Ovary (tissue), 9 donors: Measurements from ENCODE around the gene ZNF653. TPM values are rescaled to one million over a fixed set of nuclear protein-coding genes. Genes with fewer than 3 reads are reported as not detected.
"Not testable (repeated sequence)": the region's sequence is repeated elsewhere in the genome, so short reads cannot be mapped to it uniquely, and the experiment has no call there.

Experiments
- DNase-seq, 5 donors: peaks; one replicate each; pipeline ENCODE4 v3.0.0-alpha.2; 2019 to 2020
- H3K27ac ChIP-seq, 2 donors: fragments of 200-600 bp; one replicate each; pipeline versions ENCODE4 v1.5.1 to v1.8.0; 2019 to 2022
- H3K27me3 ChIP-seq: fragments of 200-600 bp; one replicate; pipeline ENCODE4 v1.8.0; 2022
- H3K36me3 ChIP-seq: fragments of 200-600 bp; sonication (generic); one replicate; pipeline ENCODE4 v1.5.1; 2019
- H3K4me1 ChIP-seq: one replicate; pipeline ENCODE4 v1.8.1; 2013; ENCODE audit warnings: mild to moderate bottlenecking, moderate library complexity; ENCODE audit not compliant: insufficient read depth
- H3K4me3 ChIP-seq: fragments of 200-600 bp; sonication (generic); one replicate; pipeline ENCODE4 v1.5.1; 2017
- H3K9me3 ChIP-seq, 2 donors: fragments of 200-600 bp in 1 of 2; sonication (generic) in 1 of 2; one replicate each; pipeline versions ENCODE4 v1.5.1 to v1.8.1; 2013 to 2019; ENCODE audit warnings: mild to moderate bottlenecking in 1 of 2, moderate library complexity in 1 of 2
- CTCF ChIP-seq, 3 donors: fragments of 450-650 bp in 2 of 3; fragments of 200-600 bp in 1 of 3; IDR thresholded peaks; one replicate each; pipeline versions ENCODE4 v1.5.1 to v1.8.0; 2016 to 2022; ENCODE audit warnings: antibody characterized with exemption in 3 of 3, mild to moderate bottlenecking in 1 of 3
- EP300 ChIP-seq: sonication (generic); formaldehyde crosslinking; IDR thresholded peaks from one replicate; pipeline ENCODE4 v1.6.1; 2017; ENCODE audit warnings: antibody characterized with exemption
- POLR2A ChIP-seq: fragments of 450-650 bp; IDR thresholded peaks from one replicate; pipeline ENCODE4 v1.6.1; 2017; ENCODE audit warnings: antibody characterized with exemption, mild to moderate bottlenecking, moderate library complexity
- WGBS, 3 donors: extraction: QIAGEN DNeasy Blood & Tissue Kit in 1 of 3; methylation state at CpG; one replicate each; pipeline versions ENCODE4 v1.1.5 to v1.1.7; 2013 to 2017; 5-methylcytosine and 5-hydroxymethylcytosine counted together
- intact Hi-C, 4 donors: fragments of 100-400 bp; cut with DNase I; formaldehyde crosslinking; loops; one replicate each; pipeline versions ENCODE4 v1.11.0 to v1.15.1; 2022 to 2023
- polyA plus RNA-seq, 2 donors: library from polyadenylated mRNA; stranded (reverse); fragments of 200-250 nt in 1 of 2; fragments of 350-450 nt in 1 of 2; fragmentation: Illumina TruSeq in 1 of 2; extraction: RNeasy Lipid Tissue Mini Kit (QIAGEN cat#74804) in 1 of 2; gene quantifications; one replicate each; pipeline ENCODE4 v1.2.3, GENCODE V29; 2013 to 2014
- total RNA-seq, 7 donors: library from RNA; depleted of rRNA in 2 of 7; stranded (reverse); fragments of >200 nt in 2 of 7; fragmentation: NEBNext Ultra II Directional in 3 of 7; extraction: Animal tissue kit (Norgen Biotek cat#: 25700) in 3 of 7; gene quantifications; one replicate each; pipeline versions ENCODE4 v1.1.0 to v1.2.4, GENCODE V29; 2016 to 2023
- donor health status: DM: no; HTN: no; CAD: no; lungs with moderate emphysema.
- donor health status: DM: no; HTN: no; CAD: no.
- donor health status: Bipolar disorder and iron deficiency.
- donor health status: DM: yes; HTN: yes; CAD: no.
- donor health status: DM: no; HTN: no; CAD: no.
- donor health status: DM: yes; HTN: yes; CAD: no.

The ZNF653 gene
- total and polyA plus RNA-seq, 9 donors: 2.9 to 16.8 (median 10.7) TPM

GRCh38 chr19:11473725-11474124 lies 31.9 kb downstream of the ZNF653 start:
- Histone ChIP-seq H3K27me3 (no peaks in the 10 kb centered on the region), H3K4me3 (no peak overlapping the region), H3K4me1 (no peaks in the 10 kb centered on the region), H3K36me3 (no peaks in the 10 kb centered on the region), H3K9me3 (no peaks in the 10 kb centered on the region), H3K27ac (no peak overlapping the region)
- no peak for DNase-seq
- no peak for TF ChIP-seq POLR2A
- no peak for TF ChIP-seq EP300
- TF ChIP-seq CTCF (IDR thresholded peaks at IDR 0.05): no peak
- 69 to 77% (median 71%) methylated on average over 4 of the region's 4 CpGs for WGBS, 3 donors
- intact Hi-C loops: loop anchor here in 1 of 4 donors (1.0 kb wide), 1 partner anchor 17 kb away; no protein-coding TSS in a partner anchor

DNA sequence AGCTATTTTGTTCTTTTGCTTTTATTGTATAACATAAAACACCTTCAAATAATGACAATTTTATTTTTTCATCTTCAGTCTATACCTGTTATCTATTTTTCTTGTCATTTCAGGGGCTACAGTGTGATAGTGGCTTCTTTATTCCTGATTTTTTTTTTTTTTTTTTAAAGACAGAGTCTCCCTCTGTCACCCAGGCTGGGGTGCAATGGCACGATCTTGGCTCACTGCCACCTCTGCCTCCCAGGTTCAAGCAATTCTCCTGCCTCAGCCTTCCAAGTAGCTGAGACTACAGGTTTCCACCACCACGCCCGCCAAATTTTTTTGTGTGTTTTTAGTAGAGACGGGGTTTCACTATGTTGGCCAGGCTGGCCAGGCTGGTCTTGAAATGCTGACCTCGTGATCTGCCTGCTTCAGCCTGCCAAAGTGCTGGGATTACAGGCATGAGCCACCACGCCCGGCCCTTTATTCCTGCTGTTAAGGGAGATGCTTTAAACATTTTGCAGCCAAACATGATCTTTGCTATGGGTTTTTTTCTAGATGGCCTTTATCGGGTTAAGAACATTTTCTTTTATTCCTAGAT lies 37.3 kb downstream of the ZNF653 start:
- 53 to 64% (median 63%) methylated on average over 8 of the region's 8 CpGs for WGBS, 3 donors
- H3K36me3 ChIP-seq, DNase-seq, H3K4me3 ChIP-seq, H3K27me3 ChIP-seq, intact Hi-C loops, H3K9me3 ChIP-seq, H3K27ac ChIP-seq, H3K4me1 ChIP-seq: not testable (repeated sequence)

DNA sequence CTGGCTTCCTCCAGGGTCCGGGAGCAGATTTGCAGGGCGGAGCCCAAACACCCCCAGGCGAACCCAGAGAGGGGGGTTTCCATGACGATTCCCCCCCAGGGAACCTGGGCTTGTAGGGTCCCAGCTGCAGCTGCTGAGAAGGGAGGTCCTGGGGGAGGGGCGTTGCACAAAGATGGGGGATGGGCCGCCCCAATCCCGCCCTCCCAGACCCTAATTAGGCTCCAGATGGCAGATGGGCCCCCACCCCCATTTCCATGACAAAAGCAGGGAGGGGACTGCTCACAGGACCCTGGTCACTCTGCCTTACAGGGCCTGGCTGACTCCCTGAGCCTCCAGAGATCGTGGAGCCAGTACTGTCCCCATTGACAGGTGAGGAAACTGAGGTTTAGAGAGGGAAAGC lies 40.0 kb downstream of the ZNF653 start:
- TF ChIP-seq POLR2A (no peak), EP300 (no peak), CTCF (IDR thresholded peaks at IDR 0.05) (no peak)
- no peaks in the 10 kb centered on the region for H3K4me1 ChIP-seq
- 22 to 36% (median 30%) methylated on average over 6 to 8 of the region's 8 CpGs for WGBS, 3 donors
- no peaks in the 10 kb centered on the region for H3K36me3 ChIP-seq
- H3K27me3 ChIP-seq: no peaks in the 10 kb centered on the region
- intact Hi-C loops: no loop called here
- H3K4me3 ChIP-seq: no peak overlapping the region
- H3K27ac ChIP-seq: no peak overlapping the region
- no peaks in the 10 kb centered on the region for H3K9me3 ChIP-seq
- no peak for DNase-seq

DNA sequence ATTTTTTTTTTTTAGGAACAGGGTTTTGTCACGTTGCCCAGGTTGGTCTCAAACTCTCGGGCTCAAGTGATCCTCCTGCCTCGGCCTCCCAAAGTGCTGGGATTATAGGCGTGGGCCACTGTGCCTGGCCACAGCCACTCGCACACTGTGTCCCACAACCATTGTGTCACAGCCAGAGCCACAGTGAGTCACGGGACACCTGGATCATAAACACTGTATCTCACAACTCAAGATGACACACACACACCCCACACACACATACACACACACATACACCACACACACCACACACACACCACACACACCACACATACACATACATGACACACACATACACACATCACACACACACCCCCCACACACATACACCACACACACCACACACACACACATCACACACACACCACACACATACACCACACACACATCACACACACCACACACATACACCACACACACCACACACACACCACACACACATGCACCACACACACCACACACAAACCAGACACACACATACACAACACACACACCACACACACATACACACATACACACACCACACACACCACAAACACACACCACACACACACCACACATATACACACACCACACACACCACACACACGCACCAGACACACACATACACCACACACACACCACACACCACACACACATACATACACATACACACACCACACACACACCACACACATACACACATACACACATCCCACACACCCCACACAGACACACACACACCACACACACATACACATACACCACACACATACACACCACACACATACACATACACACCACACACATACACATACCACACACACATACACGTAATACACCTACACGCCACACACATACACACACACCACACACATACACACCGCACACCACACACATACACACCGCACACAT lies 41.0 kb downstream of the ZNF653 start:
- H3K4me3 ChIP-seq: no peak overlapping the region
- no peaks in the 10 kb centered on the region for H3K27me3 ChIP-seq
- intact Hi-C loops: no loop called here
- H3K36me3 ChIP-seq: no peaks in the 10 kb centered on the region
- 68 to 79% (median 77%) methylated on average over 11 of the region's 11 CpGs for WGBS, 3 donors
- no peak overlapping the region for H3K27ac ChIP-seq
- DNase-seq: no peak
- no peaks in the 10 kb centered on the region for H3K4me1 ChIP-seq
- H3K9me3 ChIP-seq: no peaks in the 10 kb centered on the region
- TF ChIP-seq CTCF (IDR thresholded peaks at IDR 0.05): no peak
- no peak for TF ChIP-seq POLR2A
- no peak for TF ChIP-seq EP300

GRCh38 chr19:11463391-11463790 lies 42.2 kb downstream of the ZNF653 start:
- Histone ChIP-seq H3K9me3 (no peaks in the 10 kb centered on the region), H3K27ac (no peak overlapping the region), H3K4me3 (no peak overlapping the region), H3K4me1 (no peaks in the 10 kb centered on the region), H3K36me3 (no peaks in the 10 kb centered on the region), H3K27me3 (no peaks in the 10 kb centered on the region)
- no peak for DNase-seq
- 73 to 79% (median 76%) methylated on average over 12 of the region's 12 CpGs for WGBS, 3 donors
- intact Hi-C loops: no loop called here
- TF ChIP-seq POLR2A: no peak
- no peak for TF ChIP-seq EP300
- no peak for TF ChIP-seq CTCF (IDR thresholded peaks at IDR 0.05)
